ENCODE results near the gene PRR7.

GRCh38 chr5:177492841-177493240 lies 46.2 kb downstream of the PRR7 start:
- TF ChIP-seq POLR2A (IDR thresholded peaks at IDR 0.05), result no peak
- no peak for TF ChIP-seq CTCF (IDR thresholded peaks at IDR 0.05)
